GM21786 (cell line): ENCODE results near the gene RTN4RL2.

Source experiments
- ATAC-seq: cut with Tn5 transposase; IDR thresholded peaks from one replicate; pipeline ENCODE4 v1.9.1; 2021; ENCODE audit not compliant: unreplicated experiment

The RTN4RL2 gene

GRCh38 chr11:57461841-57462489 lies 1.6 kb downstream of the RTN4RL2 start:
- ATAC-seq = no peak

GRCh38 chr11:57462597-57462996 lies 2.3 kb downstream of the RTN4RL2 start:
- ATAC-seq = no peak

DNA sequence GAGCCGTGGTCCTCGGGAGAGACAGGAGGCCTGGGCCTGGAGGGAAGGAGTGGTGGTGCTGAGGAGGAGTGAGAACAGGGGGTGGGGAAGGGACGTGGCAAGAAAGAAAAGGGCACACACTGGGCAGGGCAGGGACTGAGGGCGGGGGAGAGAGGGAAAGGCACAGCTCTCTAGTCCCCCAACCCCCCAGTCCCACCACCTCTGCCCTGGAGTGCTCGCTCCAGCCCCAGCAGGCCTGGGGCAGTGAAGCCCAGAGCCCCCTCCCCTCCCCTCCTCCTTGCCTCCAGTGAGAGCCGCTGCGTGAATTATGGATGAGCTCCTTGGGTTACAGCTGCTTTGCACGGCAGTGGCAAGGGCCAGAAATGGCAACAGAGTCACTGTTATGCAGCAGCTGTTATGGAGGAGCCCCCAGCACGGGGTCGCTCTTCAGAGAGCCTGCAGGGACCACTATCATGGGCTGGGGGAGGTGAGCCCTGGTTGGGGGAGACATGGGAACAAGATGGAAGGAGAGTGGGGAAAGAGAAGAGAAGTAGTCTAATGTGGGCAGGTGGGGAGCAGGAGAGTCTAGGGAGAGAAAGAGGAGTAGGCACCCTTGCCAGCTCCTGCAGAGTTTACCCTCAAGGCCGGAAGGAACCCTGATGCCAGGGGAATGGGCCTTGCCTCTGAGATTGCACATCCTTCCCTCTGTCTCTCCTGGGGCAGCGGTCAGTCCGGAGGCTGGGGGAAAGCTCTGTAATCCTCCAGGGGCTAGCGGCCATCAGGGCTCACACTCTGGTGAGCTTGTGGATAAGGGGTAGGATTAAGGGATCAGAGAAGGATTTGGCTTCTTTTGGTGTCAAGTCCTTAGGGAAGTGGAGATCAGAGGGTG lies 3.6 kb downstream of the RTN4RL2 start:
- no peak for ATAC-seq

DNA sequence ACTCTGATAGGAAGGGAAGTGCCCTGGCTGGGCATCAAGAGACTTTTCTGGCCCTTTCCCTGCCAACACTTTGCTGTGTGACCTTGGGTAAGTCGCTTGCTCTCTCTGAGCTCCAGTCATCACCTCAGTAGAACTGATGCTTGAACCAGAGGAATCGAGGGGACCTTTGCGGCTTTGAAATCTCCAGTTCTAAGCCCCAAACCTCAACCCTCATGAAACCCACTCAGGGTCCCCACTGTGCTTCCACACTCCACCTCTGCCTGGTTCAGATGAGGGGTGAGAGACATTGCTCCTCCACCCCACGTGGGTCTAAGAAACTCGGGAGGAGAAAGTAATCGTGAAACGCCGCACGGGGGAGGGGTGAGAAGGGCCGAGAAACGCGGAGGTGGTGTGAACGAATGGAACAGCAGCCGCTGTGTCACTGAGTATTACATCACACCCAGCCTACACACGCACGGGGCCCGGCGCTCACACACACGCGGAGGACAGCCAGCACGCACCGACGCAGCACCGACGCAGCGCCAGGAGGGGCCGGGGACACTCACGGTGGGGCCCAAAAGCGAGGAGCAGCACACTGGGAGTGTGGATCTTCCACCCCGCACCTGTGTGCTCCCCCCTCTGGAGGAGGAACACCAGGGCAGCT lies 4.3 kb downstream of the RTN4RL2 start:
- no peak for ATAC-seq

- no peak for ATAC-seq
Observed at GRCh38 chr11:57466680-57467079, 6.4 kb downstream of the RTN4RL2 start.

DNA sequence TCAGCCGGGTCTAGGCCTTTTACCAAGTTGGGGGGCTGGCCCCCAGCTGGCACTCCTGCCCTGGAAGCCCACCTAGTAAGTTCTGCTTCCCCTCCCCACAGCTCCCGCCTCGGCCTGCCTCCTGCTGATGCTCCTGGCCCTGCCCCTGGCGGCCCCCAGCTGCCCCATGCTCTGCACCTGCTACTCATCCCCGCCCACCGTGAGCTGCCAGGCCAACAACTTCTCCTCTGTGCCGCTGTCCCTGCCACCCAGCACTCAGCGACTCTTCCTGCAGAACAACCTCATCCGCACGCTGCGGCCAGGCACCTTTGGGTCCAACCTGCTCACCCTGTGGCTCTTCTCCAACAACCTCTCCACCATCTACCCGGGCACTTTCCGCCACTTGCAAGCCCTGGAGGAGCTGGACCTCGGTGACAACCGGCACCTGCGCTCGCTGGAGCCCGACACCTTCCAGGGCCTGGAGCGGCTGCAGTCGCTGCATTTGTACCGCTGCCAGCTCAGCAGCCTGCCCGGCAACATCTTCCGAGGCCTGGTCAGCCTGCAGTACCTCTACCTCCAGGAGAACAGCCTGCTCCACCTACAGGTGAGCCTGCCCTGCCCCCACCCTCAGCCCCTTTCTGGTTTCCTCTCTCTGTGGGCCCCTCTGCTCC lies 7.3 kb downstream of the RTN4RL2 start:
- ATAC-seq = no peak

DNA sequence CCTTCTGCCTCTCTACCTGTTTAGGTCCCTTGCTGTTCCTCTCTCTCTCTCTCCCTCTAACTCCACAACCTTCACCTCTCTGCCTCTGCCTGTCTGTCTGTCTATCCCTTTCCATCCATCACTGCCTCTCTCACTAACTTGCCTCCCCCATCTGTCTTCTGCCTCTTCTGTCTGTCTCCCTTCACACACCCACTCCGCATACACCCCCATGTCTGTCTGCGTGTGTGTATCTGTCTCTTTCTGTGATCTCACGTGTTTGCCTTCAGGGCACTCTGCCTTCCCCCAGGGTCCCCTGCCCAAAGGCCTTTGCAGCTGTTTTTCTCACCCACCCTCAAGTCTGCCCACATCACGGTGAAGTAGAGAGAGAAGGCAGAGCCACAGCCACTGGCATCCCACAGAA lies 7.9 kb downstream of the RTN4RL2 start:
- ATAC-seq = no peak

GRCh38 chr11:57469268-57469667 lies 8.9 kb downstream of the RTN4RL2 start:
- ATAC-seq = no peak

GRCh38 chr11:57471496-57471895 lies 11.2 kb downstream of the RTN4RL2 start:
- ATAC-seq = no peak

GRCh38 chr11:57473285-57473841 lies 13.0 kb downstream of the RTN4RL2 start:
- no peak for ATAC-seq

GRCh38 chr11:57474017-57474802 lies 13.9 kb downstream of the RTN4RL2 start:
- ATAC-seq = peak; percentile 31

GRCh38 chr11:57474803-57475115 lies 14.4 kb downstream of the RTN4RL2 start:
- no peak for ATAC-seq

GRCh38 chr11:57475191-57475590 lies 14.9 kb downstream of the RTN4RL2 start:
- ATAC-seq = no peak

DNA sequence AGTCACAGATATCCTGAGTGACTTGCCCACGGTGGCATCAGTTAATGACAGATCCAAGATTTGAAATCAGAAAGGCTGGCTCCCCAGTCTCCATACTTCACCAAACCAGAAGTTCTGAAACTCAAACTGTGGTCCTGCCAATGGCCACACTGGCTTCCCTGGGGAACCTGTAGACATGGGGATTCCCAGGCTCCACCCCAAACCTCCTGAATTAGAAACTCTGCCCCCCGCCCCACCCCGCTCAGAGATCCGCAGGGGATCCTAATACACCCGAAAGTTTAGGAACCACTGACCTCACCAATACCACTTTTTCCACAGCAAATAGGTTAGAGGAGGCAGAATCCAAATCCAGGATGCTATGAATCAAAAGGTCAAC lies 15.3 kb downstream of the RTN4RL2 start:
- ATAC-seq = no peak

DNA sequence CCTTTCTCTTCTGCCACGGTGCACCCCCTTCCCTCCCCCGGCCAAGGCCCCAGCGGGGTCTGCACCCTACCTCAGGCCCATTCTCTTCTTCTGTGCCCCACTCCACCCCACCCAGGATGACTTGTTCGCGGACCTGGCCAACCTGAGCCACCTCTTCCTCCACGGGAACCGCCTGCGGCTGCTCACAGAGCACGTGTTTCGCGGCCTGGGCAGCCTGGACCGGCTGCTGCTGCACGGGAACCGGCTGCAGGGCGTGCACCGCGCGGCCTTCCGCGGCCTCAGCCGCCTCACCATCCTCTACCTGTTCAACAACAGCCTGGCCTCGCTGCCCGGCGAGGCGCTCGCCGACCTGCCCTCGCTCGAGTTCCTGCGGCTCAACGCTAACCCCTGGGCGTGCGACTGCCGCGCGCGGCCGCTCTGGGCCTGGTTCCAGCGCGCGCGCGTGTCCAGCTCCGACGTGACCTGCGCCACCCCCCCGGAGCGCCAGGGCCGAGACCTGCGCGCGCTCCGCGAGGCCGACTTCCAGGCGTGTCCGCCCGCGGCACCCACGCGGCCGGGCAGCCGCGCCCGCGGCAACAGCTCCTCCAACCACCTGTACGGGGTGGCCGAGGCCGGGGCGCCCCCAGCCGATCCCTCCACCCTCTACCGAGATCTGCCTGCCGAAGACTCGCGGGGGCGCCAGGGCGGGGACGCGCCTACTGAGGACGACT lies 15.9 kb downstream of the RTN4RL2 start:
- ATAC-seq = peak; percentile 26

DNA sequence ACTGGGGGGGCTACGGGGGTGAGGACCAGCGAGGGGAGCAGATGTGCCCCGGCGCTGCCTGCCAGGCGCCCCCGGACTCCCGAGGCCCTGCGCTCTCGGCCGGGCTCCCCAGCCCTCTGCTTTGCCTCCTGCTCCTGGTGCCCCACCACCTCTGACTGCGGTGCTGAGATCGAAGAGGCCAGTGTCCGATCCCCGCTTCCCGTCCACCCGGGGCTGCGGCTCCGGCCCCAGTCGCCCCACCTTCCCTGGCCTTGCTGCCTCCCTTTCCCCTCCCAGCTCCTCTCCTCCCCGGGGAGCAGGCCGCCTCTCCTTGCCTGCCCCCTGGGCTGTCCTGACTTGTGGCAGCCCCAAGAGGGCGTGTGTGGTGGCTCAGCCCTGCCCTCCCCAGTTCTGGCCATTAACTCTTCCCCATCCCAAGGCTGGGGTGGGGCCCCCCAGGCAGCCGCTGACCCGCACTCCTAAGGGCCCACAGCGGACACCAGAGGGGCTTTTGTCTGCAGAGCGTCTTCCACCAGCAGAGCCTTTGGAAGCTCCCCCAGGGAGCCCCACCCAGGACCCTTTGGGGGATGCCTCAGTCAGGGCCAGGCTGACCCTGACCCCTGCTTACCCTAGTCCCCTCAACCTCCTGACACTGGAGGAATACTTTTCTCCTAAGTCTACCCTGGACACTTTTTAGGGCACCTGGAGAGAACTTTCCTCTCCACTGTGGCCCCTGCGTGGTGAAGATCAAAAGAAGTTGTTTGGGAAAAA lies 16.6 kb downstream of the RTN4RL2 start:
- ATAC-seq = peak; percentile 66

GRCh38 chr11:57477507-57478189 lies 17.3 kb downstream of the RTN4RL2 start:
- no peak for ATAC-seq

GRCh38 chr11:57479021-57479663 lies 18.8 kb downstream of the RTN4RL2 start:
- ATAC-seq = no peak
